Right lobe of liver (tissue), 6 donors: Measurements from ENCODE around the gene DNAH2. TPM values are rescaled to one million over a fixed set of nuclear protein-coding genes. Genes with fewer than 3 reads are reported as not detected.

Experiments
- ATAC-seq, 4 donors: fragments of 200-7000 bp; cut with Tn5 transposase; one replicate each; pipeline ENCODE4 v1.9.1; 2020; ENCODE audit warnings: mild to moderate bottlenecking in 4 of 4, moderate library complexity in 4 of 4
- DNase-seq, 3 donors: peaks; one replicate each; pipeline ENCODE4 v3.0.0-alpha.2; 2020
- H3K27ac ChIP-seq, 3 donors: fragments of 200-600 bp; one replicate each; pipeline ENCODE4 v1.8.0; 2022
- H3K27me3 ChIP-seq, 2 donors: fragments of 200-600 bp; one replicate each; pipeline ENCODE4 v1.8.0; 2022
- H3K36me3 ChIP-seq, 4 donors: fragments of 200-600 bp; sonication (generic) in 1 of 4; one replicate each; pipeline versions ENCODE4 v1.5.1 to v1.8.0; 2017 to 2022; ENCODE audit warnings: control low read depth in 1 of 4
- H3K4me1 ChIP-seq, 4 donors: fragments of 200-600 bp; sonication (generic) in 1 of 4; one replicate each; pipeline versions ENCODE4 v1.5.1 to v1.8.0; 2017 to 2022; ENCODE audit warnings: control low read depth in 1 of 4
- H3K4me3 ChIP-seq, 3 donors: fragments of 200-600 bp; one replicate each; pipeline ENCODE4 v1.8.0; 2022
- H3K9me3 ChIP-seq, 4 donors: fragments of 200-600 bp; sonication (generic) in 1 of 4; one replicate each; pipeline versions ENCODE4 v1.5.1 to v1.8.0; 2017 to 2022; ENCODE audit warnings: control low read depth in 1 of 4
- POLR2A ChIP-seq: fragments of 450-650 bp; IDR thresholded peaks from one replicate; pipeline ENCODE4 v1.6.1; 2017; ENCODE audit warnings: antibody characterized with exemption, mild to moderate bottlenecking
- whole genome bisulfite sequencing: methylation state at CpG from one replicate; pipeline ENCODE4 v1.1.6; 2018; ENCODE audit warnings: low coverage, low lambda C conversion rate; ENCODE audit not compliant: insufficient coverage; ENCODE audit errors: missing lambda C conversion rate; 5-methylcytosine and 5-hydroxymethylcytosine counted together
- intact Hi-C, 2 donors: fragments of 100-400 bp; cut with DNase I; formaldehyde crosslinking; loops; one replicate each; pipeline versions ENCODE4 v1.11.2 to v1.14.1; 2022
- total RNA-seq, 6 experiments: library from RNA; depleted of rRNA in 2 of 6; stranded (reverse); fragments of >200 nt in 2 of 6; fragmentation: NEBNext Ultra II Directional in 3 of 6; extraction: Animal tissue kit (Norgen Biotek cat#: 25700) in 3 of 6; gene quantifications; one replicate each; pipeline versions ENCODE4 v1.1.0 to v1.2.4, GENCODE V29; 2016 to 2023
- TF ChIP-seq, protein P1 (sequence below), 4 donors: fragments of 200-600 bp in 3 of 4; fragments of 450-650 bp in 1 of 4; IDR thresholded peaks; one replicate each; pipeline versions ENCODE4 v1.5.1 to v1.8.0; 2016 to 2022; ENCODE audit warnings: antibody characterized with exemption in 4 of 4, mild to moderate bottlenecking in 2 of 4
- donor health status: DM: no; HTN: yes; CAD: no.
- donor health status: DM: no; HTN: no; CAD: no.
- donor health status: DM: no; HTN: no; CAD: no.
- donor health status: DM: no; HTN: yes; CAD: no.
- donor health status: DM: no; HTN: yes; CAD: no.

DNAH2 gene
- total RNA-seq, 6 experiments from 2014 or later: 0.12 to 0.38 (median 0.27) TPM

DNA sequence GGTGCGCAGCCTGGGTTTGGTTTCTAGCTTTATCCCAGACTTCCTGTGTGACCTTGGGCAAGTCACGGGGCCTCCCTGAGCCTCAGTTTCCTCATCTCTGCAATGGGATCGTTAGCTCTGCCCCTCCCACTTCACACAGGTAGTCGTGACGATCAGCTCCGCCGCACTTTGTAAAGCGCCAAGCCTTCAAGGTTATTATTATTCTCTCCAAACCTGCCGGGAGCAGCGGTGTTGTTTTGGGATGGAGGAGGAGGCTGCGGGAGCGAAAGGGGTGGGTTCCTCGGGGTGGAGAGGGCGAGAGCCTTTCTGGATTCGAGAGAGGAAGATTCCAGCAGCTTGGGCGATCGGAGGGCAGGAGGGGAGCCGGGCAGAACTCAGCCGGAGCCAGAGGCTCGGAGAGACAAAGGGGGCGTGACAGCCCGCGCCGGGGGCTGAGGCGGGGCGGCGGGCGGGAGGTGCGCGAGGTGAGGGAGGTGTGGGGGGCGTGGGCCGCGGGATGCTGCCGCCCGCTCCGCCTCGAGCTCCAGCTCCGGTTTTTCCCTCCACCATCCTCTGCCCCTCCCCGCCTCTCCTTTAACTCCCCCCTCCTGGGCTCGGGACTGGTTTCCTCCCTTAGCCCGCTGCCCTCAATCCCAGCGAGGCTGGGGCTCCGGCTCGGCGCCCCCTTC, 12.8 kb upstream of the DNAH2 start, which contains the start of gene EFNB3:
Gene EFNB3, plus strand, starts transcription at position 602 of the 668 bp plus-strand sequence. CDS start 397 bp downstream, outside the sequence.
- peak within 1 kb of the TSS; percentile 9 to 14 (median 13) for H3K4me3 ChIP-seq
- ATAC-seq (peak in 1 of 4 donors; percentile 22), DNase-seq (no peak)
- no peaks in the 10 kb centered on the region for H3K9me3 ChIP-seq
- no peaks in the 10 kb centered on the region for H3K27me3 ChIP-seq
- 4% methylated on average over 40 of the region's 45 CpGs for WGBS
- no peaks in the 10 kb centered on the region for H3K4me1 ChIP-seq
- H3K27ac ChIP-seq: no peak within 1 kb of the TSS
- intact Hi-C loops: no loop called here
- peaks cover 0 to 6% (median 0%) of the 10 kb centered on the region in 4 donors for H3K36me3 ChIP-seq
- TF ChIP-seq, protein P1, sequence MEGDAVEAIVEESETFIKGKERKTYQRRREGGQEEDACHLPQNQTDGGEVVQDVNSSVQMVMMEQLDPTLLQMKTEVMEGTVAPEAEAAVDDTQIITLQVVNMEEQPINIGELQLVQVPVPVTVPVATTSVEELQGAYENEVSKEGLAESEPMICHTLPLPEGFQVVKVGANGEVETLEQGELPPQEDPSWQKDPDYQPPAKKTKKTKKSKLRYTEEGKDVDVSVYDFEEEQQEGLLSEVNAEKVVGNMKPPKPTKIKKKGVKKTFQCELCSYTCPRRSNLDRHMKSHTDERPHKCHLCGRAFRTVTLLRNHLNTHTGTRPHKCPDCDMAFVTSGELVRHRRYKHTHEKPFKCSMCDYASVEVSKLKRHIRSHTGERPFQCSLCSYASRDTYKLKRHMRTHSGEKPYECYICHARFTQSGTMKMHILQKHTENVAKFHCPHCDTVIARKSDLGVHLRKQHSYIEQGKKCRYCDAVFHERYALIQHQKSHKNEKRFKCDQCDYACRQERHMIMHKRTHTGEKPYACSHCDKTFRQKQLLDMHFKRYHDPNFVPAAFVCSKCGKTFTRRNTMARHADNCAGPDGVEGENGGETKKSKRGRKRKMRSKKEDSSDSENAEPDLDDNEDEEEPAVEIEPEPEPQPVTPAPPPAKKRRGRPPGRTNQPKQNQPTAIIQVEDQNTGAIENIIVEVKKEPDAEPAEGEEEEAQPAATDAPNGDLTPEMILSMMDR (IDR thresholded peaks at IDR 0.05): no peak
- no peak for TF ChIP-seq POLR2A

DNA sequence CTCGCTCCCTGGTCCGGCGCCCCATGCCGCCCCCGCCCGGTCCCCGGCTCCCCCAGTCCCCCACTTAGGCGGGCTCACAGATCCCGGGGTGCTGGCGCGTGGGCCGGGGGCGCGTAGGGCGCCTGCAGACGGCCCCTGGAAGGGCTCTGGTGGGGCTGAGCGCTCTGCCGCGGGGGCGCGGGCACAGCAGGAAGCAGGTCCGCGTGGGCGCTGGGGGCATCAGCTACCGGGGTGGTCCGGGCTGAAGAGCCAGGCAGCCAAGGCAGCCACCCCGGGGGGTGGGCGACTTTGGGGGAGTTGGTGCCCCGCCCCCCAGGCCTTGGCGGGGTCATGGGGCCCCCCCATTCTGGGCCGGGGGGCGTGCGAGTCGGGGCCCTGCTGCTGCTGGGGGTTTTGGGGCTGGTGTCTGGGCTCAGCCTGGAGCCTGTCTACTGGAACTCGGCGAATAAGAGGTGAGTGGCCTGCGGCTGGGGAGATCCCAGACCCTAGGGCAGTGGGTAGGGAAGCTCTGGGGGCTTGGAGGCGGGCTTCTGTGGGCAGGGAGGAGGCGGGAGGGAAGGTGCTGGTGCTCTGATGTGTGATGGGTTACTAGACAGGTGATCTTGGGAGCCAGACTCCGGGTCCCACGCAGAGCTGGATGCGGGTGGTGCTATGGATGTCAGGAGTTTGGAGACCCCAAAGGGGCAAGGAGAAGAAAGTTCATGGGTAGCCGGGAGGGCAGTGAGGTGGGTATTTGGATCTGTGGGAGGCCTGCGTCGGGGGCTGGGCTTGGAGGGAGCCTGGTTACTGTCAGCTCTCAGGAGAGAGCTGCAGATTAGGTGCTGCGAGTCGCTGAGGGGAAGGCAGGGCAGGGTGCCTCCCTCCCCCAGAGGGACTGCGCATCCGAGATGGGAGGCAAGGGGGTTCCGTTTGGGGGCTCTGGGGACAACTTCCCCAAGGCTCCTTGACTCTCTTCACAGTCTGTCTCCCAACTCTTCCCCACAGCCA, 12.0 kb upstream of the DNAH2 start:
- no peaks in the 10 kb centered on the region for H3K9me3 ChIP-seq
- intact Hi-C loops: no loop called here
- no peak for ATAC-seq
- no peaks in the 10 kb centered on the region for H3K4me1 ChIP-seq
- H3K4me3 ChIP-seq: peak overlapping the region; percentile 9 to 14 (median 13)
- 9% methylated on average over 19 of the region's 50 CpGs for WGBS
- no peaks in the 10 kb centered on the region for H3K27me3 ChIP-seq
- H3K27ac ChIP-seq: no peak overlapping the region
- no peak for TF ChIP-seq POLR2A
- TF ChIP-seq, protein P1 (IDR thresholded peaks at IDR 0.05): no peak
- H3K36me3 ChIP-seq: peaks cover 0 to 6% (median 0%) of the 10 kb centered on the region in 4 donors
- no peak for DNase-seq

DNA sequence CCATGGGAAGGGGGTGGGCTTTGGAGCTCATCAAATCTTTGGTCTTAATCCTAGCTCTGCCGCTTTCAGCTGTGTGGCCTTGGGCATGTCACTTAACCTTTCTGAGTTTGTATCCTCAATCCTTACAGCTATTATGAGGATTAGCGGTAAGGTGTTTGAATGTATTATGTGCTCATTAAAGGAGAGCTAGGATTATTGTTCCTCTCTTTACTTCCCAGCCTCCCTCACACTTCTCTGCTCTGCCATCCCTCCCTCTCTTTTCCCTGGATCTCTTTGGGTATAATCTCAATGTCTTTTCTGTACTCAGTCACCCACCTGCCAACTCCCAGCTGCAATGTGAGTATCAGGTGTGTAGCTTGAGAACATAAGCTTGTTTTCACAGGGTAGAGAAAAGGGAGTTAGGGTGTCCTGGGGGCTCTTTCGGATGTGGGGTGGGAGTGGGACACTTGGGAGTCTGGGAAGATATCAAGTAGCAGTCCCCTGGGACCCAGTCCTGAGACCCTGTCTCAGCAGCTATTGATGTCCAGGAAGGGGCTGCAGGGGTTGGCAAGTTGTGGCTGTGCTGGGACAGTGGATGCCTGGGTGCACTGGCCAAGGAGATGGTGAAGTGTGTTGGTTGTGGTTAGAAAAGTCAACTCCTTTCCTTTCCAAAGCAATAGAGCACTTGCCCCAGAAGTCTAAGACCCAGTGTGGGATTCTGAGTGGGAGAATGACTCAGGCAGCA, 10.8 kb upstream of the DNAH2 start:
- DNase-seq (no peak), ATAC-seq (no peak)
- no peak overlapping the region for H3K4me3 ChIP-seq
- H3K4me1 ChIP-seq: no peaks in the 10 kb centered on the region
- H3K36me3 ChIP-seq: peaks cover 0 to under 1% (median 0%) of the 10 kb centered on the region in 4 donors
- intact Hi-C loops: no loop called here
- TF ChIP-seq, protein P1 (IDR thresholded peaks at IDR 0.05): no peak
- no peak for TF ChIP-seq POLR2A
- no peaks in the 10 kb centered on the region for H3K9me3 ChIP-seq
- no peak overlapping the region for H3K27ac ChIP-seq
- 75% methylated on average over 3 of the region's 3 CpGs for WGBS
- no peaks in the 10 kb centered on the region for H3K27me3 ChIP-seq

DNA sequence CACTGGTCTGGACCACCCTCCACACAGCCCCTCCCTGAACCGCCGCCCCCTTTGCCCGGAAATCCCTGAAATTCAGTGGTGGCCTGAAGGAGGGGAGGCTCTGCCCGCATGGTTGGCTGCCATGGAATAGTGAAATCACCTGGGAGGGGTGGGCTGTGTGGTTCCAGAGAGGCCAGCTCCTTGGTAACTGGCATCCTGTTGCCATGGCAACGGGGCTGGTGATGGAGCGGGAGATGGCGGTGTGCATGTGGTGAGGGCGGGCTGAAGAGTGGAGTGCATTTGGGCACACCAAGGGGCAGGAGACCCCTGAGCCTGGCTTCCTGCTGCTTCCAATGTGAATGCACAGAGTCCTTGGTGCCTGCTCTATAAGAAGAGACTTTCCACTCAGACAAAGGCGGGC, 10.1 kb upstream of the DNAH2 start:
- intact Hi-C loops: no loop called here
- no peak for DNase-seq
- 53% methylated on average over 3 of the region's 9 CpGs for WGBS

More for the DNA sequence above, 10.1 kb upstream of the DNAH2 start:
- no peaks in the 10 kb centered on the region for H3K27me3 ChIP-seq
- ATAC-seq: no peak
- no peaks in the 10 kb centered on the region for H3K4me1 ChIP-seq
- no peak for TF ChIP-seq POLR2A
- TF ChIP-seq, protein P1 (IDR thresholded peaks at IDR 0.05): no peak
- no peak overlapping the region for H3K4me3 ChIP-seq
- no peaks in the 10 kb centered on the region for H3K9me3 ChIP-seq
- H3K36me3 ChIP-seq: no peaks in the 10 kb centered on the region
- no peak overlapping the region for H3K27ac ChIP-seq
